ENCODE measurements around the gene ZDHHC11B.
"Not testable (repeated sequence)": the region's sequence is repeated elsewhere in the genome, so short reads cannot be mapped to it uniquely, and the experiment has no call there.

- TF ChIP-seq ZSCAN20 (CRISPR knock-in tag; IDR thresholded peaks at IDR 0.05; ENCODE audit: borderline replicate concordance); ZKSCAN1 (IDR thresholded peaks at IDR 0.05; ENCODE audit: low read length); TBL1XR1 (IDR thresholded peaks at IDR 0.05; ENCODE audit: borderline replicate concordance, low read length, partially characterized antibody); YY1 (IDR thresholded peaks at IDR 0.05; ENCODE audit: insufficient read depth, insufficient replicate concordance, low read depth, low read length); ZNF296 (CRISPR knock-in tag; conservative IDR thresholded peaks at IDR 0.05); ASH2L (IDR thresholded peaks at IDR 0.05; ENCODE audit: insufficient read length, low read depth, low read length); SOX5 (CRISPR knock-in tag; IDR thresholded peaks at IDR 0.05; ENCODE audit: borderline replicate concordance); NRL (CRISPR knock-in tag; IDR thresholded peaks at IDR 0.05; ENCODE audit: borderline replicate concordance); NFE2L2 (IDR thresholded peaks at IDR 0.05; ENCODE audit: low read length); SIN3A (IDR thresholded peaks at IDR 0.05; ENCODE audit: borderline replicate concordance, low read depth, low read length); PITX1 (CRISPR knock-in tag; IDR thresholded peaks at IDR 0.05): not testable (repeated sequence)
- TF ChIP-seq, protein P1, sequence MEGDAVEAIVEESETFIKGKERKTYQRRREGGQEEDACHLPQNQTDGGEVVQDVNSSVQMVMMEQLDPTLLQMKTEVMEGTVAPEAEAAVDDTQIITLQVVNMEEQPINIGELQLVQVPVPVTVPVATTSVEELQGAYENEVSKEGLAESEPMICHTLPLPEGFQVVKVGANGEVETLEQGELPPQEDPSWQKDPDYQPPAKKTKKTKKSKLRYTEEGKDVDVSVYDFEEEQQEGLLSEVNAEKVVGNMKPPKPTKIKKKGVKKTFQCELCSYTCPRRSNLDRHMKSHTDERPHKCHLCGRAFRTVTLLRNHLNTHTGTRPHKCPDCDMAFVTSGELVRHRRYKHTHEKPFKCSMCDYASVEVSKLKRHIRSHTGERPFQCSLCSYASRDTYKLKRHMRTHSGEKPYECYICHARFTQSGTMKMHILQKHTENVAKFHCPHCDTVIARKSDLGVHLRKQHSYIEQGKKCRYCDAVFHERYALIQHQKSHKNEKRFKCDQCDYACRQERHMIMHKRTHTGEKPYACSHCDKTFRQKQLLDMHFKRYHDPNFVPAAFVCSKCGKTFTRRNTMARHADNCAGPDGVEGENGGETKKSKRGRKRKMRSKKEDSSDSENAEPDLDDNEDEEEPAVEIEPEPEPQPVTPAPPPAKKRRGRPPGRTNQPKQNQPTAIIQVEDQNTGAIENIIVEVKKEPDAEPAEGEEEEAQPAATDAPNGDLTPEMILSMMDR (CRISPR knock-in tag; IDR thresholded peaks at IDR 0.05), result not testable (repeated sequence)
- TF ChIP-seq, protein P2, sequence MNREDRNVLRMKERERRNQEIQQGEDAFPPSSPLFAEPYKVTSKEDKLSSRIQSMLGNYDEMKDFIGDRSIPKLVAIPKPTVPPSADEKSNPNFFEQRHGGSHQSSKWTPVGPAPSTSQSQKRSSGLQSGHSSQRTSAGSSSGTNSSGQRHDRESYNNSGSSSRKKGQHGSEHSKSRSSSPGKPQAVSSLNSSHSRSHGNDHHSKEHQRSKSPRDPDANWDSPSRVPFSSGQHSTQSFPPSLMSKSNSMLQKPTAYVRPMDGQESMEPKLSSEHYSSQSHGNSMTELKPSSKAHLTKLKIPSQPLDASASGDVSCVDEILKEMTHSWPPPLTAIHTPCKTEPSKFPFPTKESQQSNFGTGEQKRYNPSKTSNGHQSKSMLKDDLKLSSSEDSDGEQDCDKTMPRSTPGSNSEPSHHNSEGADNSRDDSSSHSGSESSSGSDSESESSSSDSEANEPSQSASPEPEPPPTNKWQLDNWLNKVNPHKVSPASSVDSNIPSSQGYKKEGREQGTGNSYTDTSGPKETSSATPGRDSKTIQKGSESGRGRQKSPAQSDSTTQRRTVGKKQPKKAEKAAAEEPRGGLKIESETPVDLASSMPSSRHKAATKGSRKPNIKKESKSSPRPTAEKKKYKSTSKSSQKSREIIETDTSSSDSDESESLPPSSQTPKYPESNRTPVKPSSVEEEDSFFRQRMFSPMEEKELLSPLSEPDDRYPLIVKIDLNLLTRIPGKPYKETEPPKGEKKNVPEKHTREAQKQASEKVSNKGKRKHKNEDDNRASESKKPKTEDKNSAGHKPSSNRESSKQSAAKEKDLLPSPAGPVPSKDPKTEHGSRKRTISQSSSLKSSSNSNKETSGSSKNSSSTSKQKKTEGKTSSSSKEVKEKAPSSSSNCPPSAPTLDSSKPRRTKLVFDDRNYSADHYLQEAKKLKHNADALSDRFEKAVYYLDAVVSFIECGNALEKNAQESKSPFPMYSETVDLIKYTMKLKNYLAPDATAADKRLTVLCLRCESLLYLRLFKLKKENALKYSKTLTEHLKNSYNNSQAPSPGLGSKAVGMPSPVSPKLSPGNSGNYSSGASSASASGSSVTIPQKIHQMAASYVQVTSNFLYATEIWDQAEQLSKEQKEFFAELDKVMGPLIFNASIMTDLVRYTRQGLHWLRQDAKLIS (CRISPR knock-in tag; IDR thresholded peaks at IDR 0.05), result not testable (repeated sequence)
Observed at GRCh38 chr5:794948-795347, 10.4 kb upstream of the ZDHHC11B start.
